Peyer's patch (tissue), 4 donors: ENCODE measurements around the gene USP53.

Experiments used
- POLR2A ChIP-seq, 2 donors: fragments of 450-650 bp; IDR thresholded peaks; one replicate each; pipeline ENCODE4 v1.5.1; 2017; ENCODE audit warnings: antibody characterized with exemption in 2 of 2, mild to moderate bottlenecking in 2 of 2, moderate library complexity in 2 of 2
- TF ChIP-seq, protein P1 (sequence below), 6 experiments: fragments of 450-650 bp in 4 of 6; fragments of 200-600 bp in 2 of 6; sonication (generic) in 1 of 6; IDR thresholded peaks; one replicate each; pipeline ENCODE4 v1.5.1; 2017 to 2019; ENCODE audit warnings: antibody characterized with exemption in 6 of 6, mild to moderate bottlenecking in 3 of 6, moderate library complexity in 1 of 6

DNA sequence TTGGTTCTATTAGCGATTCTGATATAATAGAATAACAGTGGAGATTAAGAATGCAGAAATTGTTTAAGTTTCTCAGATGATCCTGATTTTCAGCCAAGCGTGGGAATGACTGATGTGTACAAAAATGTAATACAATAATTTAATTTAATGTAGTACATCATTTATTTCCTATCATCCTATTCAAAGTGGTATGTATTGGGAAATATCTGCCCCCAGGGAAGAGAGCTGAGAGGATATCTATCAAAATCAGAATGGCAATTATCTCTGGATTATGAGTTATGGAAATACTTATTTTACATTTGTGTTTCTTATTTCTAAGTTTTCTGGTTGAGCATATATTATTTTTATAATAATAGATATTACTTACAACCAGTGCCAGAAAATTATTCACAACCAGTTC, 105.5 kb downstream of the USP53 start:
- TF ChIP-seq, protein P1, sequence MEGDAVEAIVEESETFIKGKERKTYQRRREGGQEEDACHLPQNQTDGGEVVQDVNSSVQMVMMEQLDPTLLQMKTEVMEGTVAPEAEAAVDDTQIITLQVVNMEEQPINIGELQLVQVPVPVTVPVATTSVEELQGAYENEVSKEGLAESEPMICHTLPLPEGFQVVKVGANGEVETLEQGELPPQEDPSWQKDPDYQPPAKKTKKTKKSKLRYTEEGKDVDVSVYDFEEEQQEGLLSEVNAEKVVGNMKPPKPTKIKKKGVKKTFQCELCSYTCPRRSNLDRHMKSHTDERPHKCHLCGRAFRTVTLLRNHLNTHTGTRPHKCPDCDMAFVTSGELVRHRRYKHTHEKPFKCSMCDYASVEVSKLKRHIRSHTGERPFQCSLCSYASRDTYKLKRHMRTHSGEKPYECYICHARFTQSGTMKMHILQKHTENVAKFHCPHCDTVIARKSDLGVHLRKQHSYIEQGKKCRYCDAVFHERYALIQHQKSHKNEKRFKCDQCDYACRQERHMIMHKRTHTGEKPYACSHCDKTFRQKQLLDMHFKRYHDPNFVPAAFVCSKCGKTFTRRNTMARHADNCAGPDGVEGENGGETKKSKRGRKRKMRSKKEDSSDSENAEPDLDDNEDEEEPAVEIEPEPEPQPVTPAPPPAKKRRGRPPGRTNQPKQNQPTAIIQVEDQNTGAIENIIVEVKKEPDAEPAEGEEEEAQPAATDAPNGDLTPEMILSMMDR (IDR thresholded peaks at IDR 0.05): no peak
- TF ChIP-seq POLR2A (IDR thresholded peaks at IDR 0.05): no peak
